ENCODE results near the gene PCSK1N. TPM values are rescaled to one million over a fixed set of nuclear protein-coding genes. Genes with fewer than 3 reads are reported as not detected.
A peak's percentile ranks its signal among the peaks of the same experiment; 100 is the strongest.
"Not testable (repeated sequence)": the region's sequence is repeated elsewhere in the genome, so short reads cannot be mapped to it uniquely, and the experiment has no call there.

The PCSK1N gene
- total RNA-seq, result under 1 TPM; 0.42 to 0.55 TPM

- H3K27ac Mint-ChIP-seq, result no peak within 1 kb of the TSS
- H3K36me3 Mint-ChIP-seq, result no peaks in the 10 kb centered on the region
- H3K4me3 Mint-ChIP-seq, result peak within 1 kb of the TSS; percentile 75
- ATAC-seq (no peak), DNase-seq (ENCODE audit: low spot score) (no peak)
- no peaks in the 10 kb centered on the region for H3K9me3 Mint-ChIP-seq
- peaks cover 8 to 10% of the 10 kb centered on the region in 2 donors for H3K4me1 Mint-ChIP-seq (ENCODE audit: low read depth in 2 of 2)
- H3K27me3 Mint-ChIP-seq, result peaks cover 31 to 38% of the 10 kb centered on the region in 2 donors
These were observed at the start of gene PCSK1N for GRCh38 chrX:48835524-48836329. TSS of gene PCSK1N (minus strand) at chrX:48835610. CDS start at chrX:48835532, 78 bp downstream.

- no peak for DNase-seq (ENCODE audit: low spot score)
- no peak for ATAC-seq
- Mint-ChIP-seq H3K27ac (no peak overlapping the region), H3K4me3 (no peak overlapping the region), H3K27me3 (peaks cover 6% of the 10 kb centered on the region in 2 donors), H3K9me3 (no peaks in the 10 kb centered on the region), H3K36me3 (no peaks in the 10 kb centered on the region), H3K4me1 (ENCODE audit: low read depth in 2 of 2) (no peaks in the 10 kb centered on the region)
These were observed 48.3 kb upstream of the PCSK1N start for GRCh38 chrX:48883729-48884128.

- not testable (repeated sequence) for H3K27ac Mint-ChIP-seq; H3K4me1 Mint-ChIP-seq (ENCODE audit: low read depth in 2 of 2); H3K36me3 Mint-ChIP-seq; H3K9me3 Mint-ChIP-seq; ATAC-seq; H3K4me3 Mint-ChIP-seq; DNase-seq (ENCODE audit: low spot score)
- H3K27me3 Mint-ChIP-seq, result peaks cover 6 to 19% of the 10 kb centered on the region in 2 donors
These were observed 41.5 kb upstream of the PCSK1N start for GRCh38 chrX:48876944-48877343.

- H3K9me3 Mint-ChIP-seq; ATAC-seq; H3K27ac Mint-ChIP-seq; DNase-seq (ENCODE audit: low spot score); H3K4me1 Mint-ChIP-seq (ENCODE audit: low read depth in 2 of 2); H3K4me3 Mint-ChIP-seq; H3K36me3 Mint-ChIP-seq: not testable (repeated sequence)
- H3K27me3 Mint-ChIP-seq, result peaks cover 6 to 29% of the 10 kb centered on the region in 2 donors
These were observed 36.6 kb upstream of the PCSK1N start for GRCh38 chrX:48872017-48872416.

GRCh38 chrX:48864210-48864609 is 28.8 kb upstream of the PCSK1N start:
- DNase-seq (ENCODE audit: low spot score) (no peak), ATAC-seq (no peak)
- H3K27ac Mint-ChIP-seq, result no peak overlapping the region
- no peaks in the 10 kb centered on the region for H3K36me3 Mint-ChIP-seq
- no peaks in the 10 kb centered on the region for H3K9me3 Mint-ChIP-seq
- H3K4me3 Mint-ChIP-seq, result no peak overlapping the region
- no peaks in the 10 kb centered on the region for H3K4me1 Mint-ChIP-seq (ENCODE audit: low read depth in 2 of 2)
- peaks cover 0 to 18% of the 10 kb centered on the region in 2 donors for H3K27me3 Mint-ChIP-seq

- no peaks in the 10 kb centered on the region for H3K4me1 Mint-ChIP-seq (ENCODE audit: low read depth in 2 of 2)
- H3K4me3 Mint-ChIP-seq, result no peak overlapping the region
- H3K36me3 Mint-ChIP-seq, result no peaks in the 10 kb centered on the region
- H3K27ac Mint-ChIP-seq, result no peak overlapping the region
- DNase-seq (ENCODE audit: low spot score) (no peak), ATAC-seq (no peak)
- peaks cover 11 to 24% of the 10 kb centered on the region in 2 donors for H3K27me3 Mint-ChIP-seq
- no peaks in the 10 kb centered on the region for H3K9me3 Mint-ChIP-seq
These were observed 19.5 kb upstream of the PCSK1N start for GRCh38 chrX:48854898-48855297.

- H3K9me3 Mint-ChIP-seq; H3K4me3 Mint-ChIP-seq; H3K4me1 Mint-ChIP-seq (ENCODE audit: low read depth in 2 of 2); DNase-seq (ENCODE audit: low spot score); H3K27ac Mint-ChIP-seq; H3K36me3 Mint-ChIP-seq; ATAC-seq: not testable (repeated sequence)
- H3K27me3 Mint-ChIP-seq, result peaks cover 11 to 28% of the 10 kb centered on the region in 2 donors
These were observed 18.9 kb upstream of the PCSK1N start for GRCh38 chrX:48854121-48854804.

- not testable (repeated sequence) for ATAC-seq; H3K9me3 Mint-ChIP-seq; H3K4me3 Mint-ChIP-seq; H3K27ac Mint-ChIP-seq; DNase-seq (ENCODE audit: low spot score); H3K4me1 Mint-ChIP-seq (ENCODE audit: low read depth in 2 of 2); H3K36me3 Mint-ChIP-seq
- peaks cover 11 to 33% of the 10 kb centered on the region in 2 donors for H3K27me3 Mint-ChIP-seq
These were observed 18.1 kb upstream of the PCSK1N start for GRCh38 chrX:48853494-48853893.

- Mint-ChIP-seq H3K27ac (no peak overlapping the region), H3K4me3 (no peak overlapping the region), H3K27me3 (peaks cover 11 to 33% of the 10 kb centered on the region in 2 donors), H3K4me1 (ENCODE audit: low read depth in 2 of 2) (no peaks in the 10 kb centered on the region), H3K36me3 (no peaks in the 10 kb centered on the region), H3K9me3 (no peaks in the 10 kb centered on the region)
- no peak for ATAC-seq
- DNase-seq (ENCODE audit: low spot score), result no peak
These were observed 17.4 kb upstream of the PCSK1N start for GRCh38 chrX:48852857-48853256.

- Mint-ChIP-seq H3K27me3 (peaks cover 3 to 14% of the 10 kb centered on the region in 2 donors), H3K36me3 (no peaks in the 10 kb centered on the region), H3K4me1 (ENCODE audit: low read depth in 2 of 2) (no peaks in the 10 kb centered on the region), H3K27ac (no peak overlapping the region), H3K4me3 (no peak overlapping the region), H3K9me3 (no peaks in the 10 kb centered on the region)
- ATAC-seq (no peak), DNase-seq (ENCODE audit: low spot score) (no peak)
These were observed 13.4 kb upstream of the PCSK1N start for GRCh38 chrX:48848847-48849246.

GRCh38 chrX:48839686-48840085 is 4.3 kb upstream of the PCSK1N start:
- DNase-seq (ENCODE audit: low spot score) (no peak), ATAC-seq (no peak)
- no peak overlapping the region for H3K4me3 Mint-ChIP-seq
- H3K27me3 Mint-ChIP-seq, result peaks cover 18 to 20% of the 10 kb centered on the region in 2 donors
- H3K4me1 Mint-ChIP-seq (ENCODE audit: low read depth in 2 of 2), result peaks cover 2 to 5% of the 10 kb centered on the region in 2 donors
- no peak overlapping the region for H3K27ac Mint-ChIP-seq
- no peaks in the 10 kb centered on the region for H3K9me3 Mint-ChIP-seq
- no peaks in the 10 kb centered on the region for H3K36me3 Mint-ChIP-seq

- ATAC-seq (no peak), DNase-seq (ENCODE audit: low spot score) (peak; percentile 15)
- Mint-ChIP-seq H3K27me3 (peaks cover 31 to 43% of the 10 kb centered on the region in 2 donors), H3K27ac (no peak overlapping the region), H3K4me3 (peak overlapping the region; percentile 75), H3K4me1 (ENCODE audit: low read depth in 2 of 2) (peaks cover 8 to 10% of the 10 kb centered on the region in 2 donors), H3K36me3 (no peaks in the 10 kb centered on the region), H3K9me3 (no peaks in the 10 kb centered on the region)
These were observed 1.1 kb downstream of the PCSK1N start for GRCh38 chrX:48834383-48834709.

GRCh38 chrX:48833542-48834138 is 1.8 kb downstream of the PCSK1N start:
- Mint-ChIP-seq H3K4me3 (no peak overlapping the region), H3K27ac (no peak overlapping the region), H3K36me3 (no peaks in the 10 kb centered on the region), H3K9me3 (no peaks in the 10 kb centered on the region), H3K4me1 (ENCODE audit: low read depth in 2 of 2) (peaks cover 8 to 10% of the 10 kb centered on the region in 2 donors), H3K27me3 (peaks cover 34 to 43% of the 10 kb centered on the region in 2 donors)
- DNase-seq (ENCODE audit: low spot score) (no peak), ATAC-seq (no peak)

GRCh38 chrX:48831909-48832291 is 3.5 kb downstream of the PCSK1N start:
- ATAC-seq (no peak), DNase-seq (ENCODE audit: low spot score) (peak; percentile 58)
- no peak overlapping the region for H3K27ac Mint-ChIP-seq
- peaks cover 8 to 15% of the 10 kb centered on the region in 2 donors for H3K4me1 Mint-ChIP-seq (ENCODE audit: low read depth in 2 of 2)
- no peak overlapping the region for H3K4me3 Mint-ChIP-seq
- H3K9me3 Mint-ChIP-seq, result no peaks in the 10 kb centered on the region
- H3K27me3 Mint-ChIP-seq, result peaks cover 42 to 43% of the 10 kb centered on the region in 2 donors
- H3K36me3 Mint-ChIP-seq, result no peaks in the 10 kb centered on the region

All from natural killer cell treated with Interleukin-12 subunit alpha and Interleukin-12 subunit beta and Interleukin-15 and Interleukin-18, amount 100 ng/mL, for 72 hours (primary cell).